Heart left ventricle (tissue), 16 donors: ENCODE data around the gene CTDP1. TPM values are rescaled to one million over a fixed set of nuclear protein-coding genes. Genes with fewer than 3 reads are reported as not detected.

Source experiments
- ATAC-seq, 4 donors: fragments of 200-7000 bp; cut with Tn5 transposase; one replicate each; pipeline ENCODE4 v1.9.1; 2020 to 2022; ENCODE audit warnings: moderate library complexity in 4 of 4, mild to moderate bottlenecking in 3 of 4, moderate number of reproducible peaks in 1 of 4
- DNase-seq, 5 donors: peaks; one replicate each; pipeline ENCODE4 v3.0.0-alpha.2; 2020
- H3K27ac ChIP-seq, 12 donors: fragments of 200-600 bp; sonication (generic) in 4 of 12; one replicate each; pipeline versions ENCODE4 v1.5.0 to v1.8.0; 2016 to 2022; ENCODE audit warnings: mild to moderate bottlenecking in 2 of 12
- H3K27me3 ChIP-seq, 9 donors: fragments of 200-600 bp; sonication (generic) in 2 of 9; one replicate each; pipeline versions ENCODE4 v1.5.1 to v1.8.0; 2016 to 2022; ENCODE audit warnings: mild to moderate bottlenecking in 3 of 9
- H3K36me3 ChIP-seq, 9 donors: fragments of 200-600 bp; sonication (generic) in 2 of 9; one replicate each; pipeline versions ENCODE4 v1.5.0 to v1.8.0; 2018 to 2022; ENCODE audit warnings: mild to moderate bottlenecking in 2 of 9
- H3K4me1 ChIP-seq, 12 donors: fragments of 200-600 bp; sonication (generic) in 4 of 12; one replicate each; pipeline versions ENCODE4 v1.5.0 to v1.8.0; 2016 to 2022; ENCODE audit warnings: mild to moderate bottlenecking in 3 of 12
- H3K4me3 ChIP-seq, 12 donors: fragments of 200-600 bp; sonication (generic) in 4 of 12; one replicate each; pipeline versions ENCODE4 v1.5.0 to v1.8.0; 2017 to 2022; ENCODE audit warnings: mild to moderate bottlenecking in 9 of 12, moderate library complexity in 4 of 12
- H3K9me3 ChIP-seq, 12 donors: fragments of 200-600 bp; sonication (generic) in 4 of 12; one replicate each; pipeline versions ENCODE4 v1.5.0 to v1.8.0; 2016 to 2022; ENCODE audit warnings: mild to moderate bottlenecking in 1 of 12
- CTCF ChIP-seq, 12 donors: fragments of 200-600 bp; sonication (generic) in 4 of 12; IDR thresholded peaks; one replicate each; pipeline versions ENCODE4 v1.5.0 to v1.8.0; 2018 to 2022; ENCODE audit warnings: antibody characterized with exemption in 12 of 12, mild to moderate bottlenecking in 5 of 12
- POLR2A ChIP-seq, 2 donors: fragments of 450-650 bp; IDR thresholded peaks; one replicate each; pipeline ENCODE4 v1.6.1; 2017; ENCODE audit warnings: antibody characterized with exemption in 2 of 2, mild to moderate bottlenecking in 2 of 2, moderate library complexity in 2 of 2
- WGBS, 4 donors: extraction: QIAGEN DNeasy Blood & Tissue Kit in 2 of 4; methylation state at CpG; one replicate each; pipeline versions ENCODE4 v1.1.5 to v1.1.7; 2013 to 2018; 5-methylcytosine and 5-hydroxymethylcytosine counted together
- intact Hi-C, 10 donors: fragments of 100-400 bp; cut with DNase I; formaldehyde crosslinking; loops; one replicate each; pipeline versions ENCODE4 v1.11.1 to v1.14.2; 2022
- polyA plus RNA-seq, 2 donors: library from polyadenylated mRNA; stranded (reverse); fragments of 200-250 nt; gene quantifications; one replicate each; pipeline ENCODE4 v1.2.3, GENCODE V29; 2013
- total RNA-seq, 9 donors: library from RNA; depleted of rRNA in 2 of 9; stranded (reverse); fragments of >200 nt in 2 of 9; fragmentation: NEBNext Ultra II Directional in 3 of 9; extraction: Animal tissue kit (Norgen Biotek cat#: 25700) in 3 of 9; gene quantifications; one replicate each; pipeline versions ENCODE4 v1.1.0 to v1.2.4, GENCODE V29; 2016 to 2023
- donor health status: ischemic (EF 13 %, LVEDD 7.1; RV severe dilation, severe dysfunction).
- donor health status: healthy with polysubstance abuse.
- donor health status: DM: no; HTN: yes; CAD: no.
- donor health status: DM: no; HTN: no; CAD: no.
- donor health status: ischemic (EF 25% LVEDD 6.9; RV normal size, moderate dysfunction).
- donor health status: ischemic (EF 25% LVEDD 5.7; RV mildly dilated, moderate dysfunction).
- donor health status: healthy.
- donor health status: DM: yes; HTN: yes; CAD: no.
- donor health status: ischemic (EF 35%, LVEDD 5.7; RV mildly dilated, moderate dysfunction).
- donor health status: nonischemic (EF 11% LVEDD 7.7; RV severe dilation, severe dysfunction).
- donor health status: DM: yes; HTN: yes; CAD: no.
- donor health status: PGD.
- donor health status: ischemic (EF 29% LVEDD 5.4; RV normal size, mild dysfunction).
- donor health status: nonischemic (EF 23%, LVEDD 6.1; RV moderate dilation, normal function).

CTDP1 gene
- total and polyA plus RNA-seq, 11 donors: 6.0 to 17.1 (median 10.3) TPM

- Histone ChIP-seq H3K4me3 (no peak overlapping the region), H3K9me3 (no peaks in the 10 kb centered on the region), H3K36me3 (no peaks in the 10 kb centered on the region), H3K4me1 (peaks cover 5 to 26% (median 9%) of the 10 kb centered on the region in 12 donors), H3K27me3 (peaks cover 23 to 52% (median 36%) of the 10 kb centered on the region in 9 donors), H3K27ac (no peak overlapping the region)
- ATAC-seq (no peak), DNase-seq (peak in 1 of 5 donors; percentile 3)
- WGBS, 4 donors: 86 to 88% (median 86%) methylated on average over 9 of the region's 9 CpGs
- intact Hi-C loops: no loop called here
- TF ChIP-seq CTCF (IDR thresholded peaks at IDR 0.05) (no peak), POLR2A (IDR thresholded peaks at IDR 0.05) (no peak)
These were observed 122.0 kb downstream of the CTDP1 start for GRCh38 chr18:79801641-79802040.

GRCh38 chr18:79802298-79802697 is 122.7 kb downstream of the CTDP1 start:
- 91 to 94% (median 92%) methylated on average over 13 to 18 of the region's 18 CpGs for WGBS, 4 donors
- ATAC-seq (no peak), DNase-seq (peak in 1 of 5 donors; percentile 18)
- Histone ChIP-seq H3K36me3 (no peaks in the 10 kb centered on the region), H3K27ac (no peak overlapping the region), H3K27me3 (peaks cover 23 to 45% (median 32%) of the 10 kb centered on the region in 9 donors), H3K4me3 (no peak overlapping the region), H3K4me1 (peaks cover 5 to 22% (median 8%) of the 10 kb centered on the region in 12 donors), H3K9me3 (no peaks in the 10 kb centered on the region)
- intact Hi-C loops: no loop called here
- no peak for TF ChIP-seq POLR2A (IDR thresholded peaks at IDR 0.05)
- TF ChIP-seq CTCF (IDR thresholded peaks at IDR 0.05): no peak

- no peak overlapping the region for H3K4me3 ChIP-seq
- intact Hi-C loops: no loop called here
- 87 to 90% (median 88%) methylated on average over 8 to 14 of the region's 14 CpGs for WGBS, 4 donors
- no peaks in the 10 kb centered on the region for H3K9me3 ChIP-seq
- peak in 2 of 5 donors; percentile 5 to 10 for DNase-seq
- TF ChIP-seq POLR2A (IDR thresholded peaks at IDR 0.05) (no peak), CTCF (IDR thresholded peaks at IDR 0.05) (no peak)
- H3K4me1 ChIP-seq: peaks cover 0 to 12% (median 3%) of the 10 kb centered on the region in 12 donors
- peaks cover 11 to 32% (median 20%) of the 10 kb centered on the region in 9 donors for H3K27me3 ChIP-seq
- no peak for ATAC-seq
- no peak overlapping the region for H3K27ac ChIP-seq
- H3K36me3 ChIP-seq: no peaks in the 10 kb centered on the region
These were observed 124.0 kb downstream of the CTDP1 start for GRCh38 chr18:79803611-79804051.

Other genes with a start within 250 kb of the CTDP1 start
- 1 to 10 TPM in 1 of 9 donors, under 1 TPM in 1, not detected in 7; 0.18 to 1.5 TPM for gene KCNG2, start 118.1 kb downstream of the CTDP1 start, total RNA-seq
- under 1 TPM in 1 of 2 donors, not detected in 1; 0.07 TPM for gene KCNG2, start 118.1 kb downstream of the CTDP1 start, polyA plus RNA-seq